Upper lobe of left lung (tissue), 6 donors: Measurements from ENCODE around the gene RPA1. TPM values are rescaled to one million over a fixed set of nuclear protein-coding genes. Genes with fewer than 3 reads are reported as not detected.
A peak's percentile ranks its signal among the peaks of the same experiment; 100 is the strongest.

Experiments
- ATAC-seq, 2 donors: fragments of 200-7000 bp; cut with Tn5 transposase; one replicate each; pipeline ENCODE4 v1.9.1; 2022; ENCODE audit warnings: mild to moderate bottlenecking in 2 of 2, moderate library complexity in 2 of 2; ENCODE audit not compliant: low FRiP score in 2 of 2
- DNase-seq, 2 donors: peaks; one replicate each; pipeline ENCODE4 v3.0.0-alpha.2; 2019 to 2020
- H3K27ac ChIP-seq, 4 donors: fragments of 200-600 bp; sonication (generic); one replicate each; pipeline ENCODE4 v1.5.1; 2016 to 2019
- H3K27me3 ChIP-seq, 4 donors: fragments of 200-600 bp; sonication (generic); one replicate each; pipeline ENCODE4 v1.5.1; 2017 to 2019
- H3K36me3 ChIP-seq, 4 donors: fragments of 200-600 bp; sonication (generic); one replicate each; pipeline ENCODE4 v1.5.1; 2016 to 2019
- H3K4me1 ChIP-seq, 4 donors: fragments of 200-600 bp; sonication (generic); one replicate each; pipeline ENCODE4 v1.5.1; 2018 to 2019
- H3K4me3 ChIP-seq, 4 donors: fragments of 200-600 bp; sonication (generic); one replicate each; pipeline ENCODE4 v1.5.1; 2017 to 2019; ENCODE audit warnings: mild to moderate bottlenecking in 2 of 4, moderate library complexity in 1 of 4
- H3K9me3 ChIP-seq, 4 donors: fragments of 200-600 bp; sonication (generic); one replicate each; pipeline ENCODE4 v1.5.1; 2018 to 2019
- CTCF ChIP-seq, 6 experiments: fragments of 450-650 bp in 4 of 6; fragments of 200-600 bp in 2 of 6; sonication (generic) in 2 of 6; IDR thresholded peaks; one replicate each; pipeline ENCODE4 v1.5.1; 2016 to 2019; ENCODE audit warnings: antibody characterized with exemption in 6 of 6
- EP300 ChIP-seq, 4 donors: sonication (generic); formaldehyde crosslinking; IDR thresholded peaks; one replicate each; pipeline ENCODE4 v1.5.1; 2017; ENCODE audit warnings: antibody characterized with exemption in 4 of 4, control low read depth in 2 of 4
- POLR2A ChIP-seq, 4 donors: fragments of 450-650 bp; IDR thresholded peaks; one replicate each; pipeline ENCODE4 v1.5.1; 2016 to 2017; ENCODE audit warnings: antibody characterized with exemption in 4 of 4, mild to moderate bottlenecking in 2 of 4
- POLR2AphosphoS5 ChIP-seq, 2 donors: sonication (generic); formaldehyde crosslinking; IDR thresholded peaks; one replicate each; pipeline ENCODE4 v1.5.1; 2017; ENCODE audit warnings: antibody characterized with exemption in 2 of 2
- WGBS, 2 donors: methylation state at CpG; one replicate each; pipeline ENCODE4 v1.1.5; 2017 to 2018; 5-methylcytosine and 5-hydroxymethylcytosine counted together
- total RNA-seq, 6 donors: library from RNA; depleted of rRNA in 4 of 6; stranded (reverse); fragments of >200 nt in 4 of 6; gene quantifications; one replicate each; pipeline versions ENCODE4 v1.1.0 to v1.2.1, GENCODE V29; 2016 to 2021
- donor health status: DM: no; HTN: no; CAD: no; lungs with moderate emphysema.
- donor health status: DM: no; HTN: yes; CAD: no; lungs with severe emphysema.

RPA1 gene
- total RNA-seq, 6 donors from 2014 or later, result 14.1 to 82.3 (median 24.8) TPM

GRCh38 chr17:1943436-1943831 is 113.6 kb downstream of the RPA1 start:
- H3K4me1 ChIP-seq, result peaks cover 0 to 19% (median 7%) of the 10 kb centered on the region in 4 donors
- no peak overlapping the region for H3K4me3 ChIP-seq
- 71 to 94% methylated on average over 2 to 5 of the region's 11 CpGs for WGBS, 2 donors
- H3K9me3 ChIP-seq, result no peaks in the 10 kb centered on the region
- no peak for DNase-seq
- no peak for ATAC-seq
- no peak overlapping the region for H3K27ac ChIP-seq
- TF ChIP-seq POLR2AphosphoS5 (IDR thresholded peaks at IDR 0.05) (no peak), EP300 (IDR thresholded peaks at IDR 0.05) (no peak), CTCF (IDR thresholded peaks at IDR 0.05) (no peak), POLR2A (IDR thresholded peaks at IDR 0.05) (no peak)
- H3K27me3 ChIP-seq, result no peaks in the 10 kb centered on the region
- H3K36me3 ChIP-seq, result no peaks in the 10 kb centered on the region

GRCh38 chr17:1945621-1946020 is 115.8 kb downstream of the RPA1 start:
- Histone ChIP-seq H3K4me3 (no peak overlapping the region), H3K4me1 (peaks cover 0 to 13% (median 3%) of the 10 kb centered on the region in 4 donors), H3K27ac (no peak overlapping the region), H3K9me3 (no peaks in the 10 kb centered on the region), H3K36me3 (no peaks in the 10 kb centered on the region), H3K27me3 (no peaks in the 10 kb centered on the region)
- no peak for ATAC-seq
- 91 to 93% methylated on average over 12 of the region's 12 CpGs for whole genome bisulfite sequencing, 2 donors
- TF ChIP-seq POLR2A (IDR thresholded peaks at IDR 0.05), result no peak
- TF ChIP-seq POLR2AphosphoS5 (IDR thresholded peaks at IDR 0.05), result no peak
- no peak for TF ChIP-seq CTCF (IDR thresholded peaks at IDR 0.05)
- no peak for TF ChIP-seq EP300 (IDR thresholded peaks at IDR 0.05)
- DNase-seq, result no peak

- Histone ChIP-seq H3K4me1 (peaks cover 0 to 10% (median 3%) of the 10 kb centered on the region in 4 donors), H3K9me3 (no peaks in the 10 kb centered on the region), H3K27me3 (no peaks in the 10 kb centered on the region), H3K4me3 (no peak overlapping the region), H3K36me3 (no peaks in the 10 kb centered on the region), H3K27ac (no peak overlapping the region)
- DNase-seq, result no peak
- 84 to 89% methylated on average over 17 to 18 of the region's 20 CpGs for WGBS, 2 donors
- ATAC-seq, result no peak
- TF ChIP-seq EP300 (IDR thresholded peaks at IDR 0.05) (no peak), POLR2A (IDR thresholded peaks at IDR 0.05) (no peak), CTCF (IDR thresholded peaks at IDR 0.05) (no peak), POLR2AphosphoS5 (IDR thresholded peaks at IDR 0.05) (no peak)
Measured at GRCh38 chr17:1946021-1946932, 116.5 kb downstream of the RPA1 start.

GRCh38 chr17:1947229-1947742 is 117.5 kb downstream of the RPA1 start:
- peak in 1 of 2 donors; percentile 71 for DNase-seq
- 64 to 69% methylated on average over 7 to 22 of the region's 22 CpGs for WGBS, 2 donors

More at GRCh38 chr17:1947229-1947742, 117.5 kb downstream of the RPA1 start:
- Histone ChIP-seq H3K4me1 (peaks cover 0 to 10% (median 3%) of the 10 kb centered on the region in 4 donors), H3K9me3 (no peaks in the 10 kb centered on the region), H3K27me3 (no peaks in the 10 kb centered on the region), H3K4me3 (no peak overlapping the region), H3K36me3 (no peaks in the 10 kb centered on the region), H3K27ac (no peak overlapping the region)
- ATAC-seq, result peak in 1 of 2 donors; percentile 41
- TF ChIP-seq POLR2AphosphoS5 (IDR thresholded peaks at IDR 0.05), result no peak
- TF ChIP-seq EP300 (IDR thresholded peaks at IDR 0.05), result no peak
- no peak for TF ChIP-seq POLR2A (IDR thresholded peaks at IDR 0.05)
- no peak for TF ChIP-seq CTCF (IDR thresholded peaks at IDR 0.05)
